GM21423 (cell line): ENCODE measurements around the gene BTBD9.

Experiments
- ATAC-seq: cut with Tn5 transposase; IDR thresholded peaks from one replicate; pipeline ENCODE4 v1.9.1; 2021; ENCODE audit warnings: mild to moderate bottlenecking, moderate library complexity; ENCODE audit not compliant: unreplicated experiment

The BTBD9 gene

DNA sequence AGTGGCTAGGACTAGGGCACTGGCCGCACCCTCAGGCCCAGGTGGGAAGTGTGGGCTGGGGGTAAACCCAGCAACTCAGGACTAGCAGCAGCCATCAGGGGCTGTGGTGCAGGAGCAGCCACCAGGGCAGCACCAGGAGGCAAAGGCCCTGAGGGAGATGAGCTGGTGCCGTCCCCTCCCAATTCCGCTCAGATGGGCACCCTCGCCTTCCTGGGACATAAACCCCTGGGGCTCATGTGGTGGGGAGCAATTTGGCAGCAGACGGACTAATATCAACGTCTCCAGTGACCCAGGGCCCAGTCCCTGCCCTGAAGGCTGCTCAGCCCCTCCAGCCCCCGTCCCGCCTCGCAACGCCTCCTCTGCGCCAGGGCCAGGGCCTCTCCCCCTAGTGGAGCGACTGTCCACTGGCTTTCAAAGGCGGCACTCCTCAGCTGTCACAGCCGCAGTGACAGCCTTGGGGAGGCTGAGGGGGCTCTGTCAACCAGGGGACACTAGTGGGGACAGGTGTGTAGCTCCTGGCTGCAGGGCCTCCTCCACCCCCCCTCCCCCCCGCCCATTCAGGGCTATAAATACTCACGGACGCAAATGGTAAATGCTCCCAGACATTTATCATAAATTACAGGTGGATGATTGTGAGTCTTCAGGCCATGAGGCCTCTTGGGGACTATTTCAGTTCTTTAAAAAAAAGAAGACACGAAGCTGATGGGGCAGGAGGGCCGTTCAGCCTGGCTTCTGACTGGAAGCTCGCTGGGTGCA lies 470.3 kb downstream of the BTBD9 start:
- ATAC-seq = no peak

DNA sequence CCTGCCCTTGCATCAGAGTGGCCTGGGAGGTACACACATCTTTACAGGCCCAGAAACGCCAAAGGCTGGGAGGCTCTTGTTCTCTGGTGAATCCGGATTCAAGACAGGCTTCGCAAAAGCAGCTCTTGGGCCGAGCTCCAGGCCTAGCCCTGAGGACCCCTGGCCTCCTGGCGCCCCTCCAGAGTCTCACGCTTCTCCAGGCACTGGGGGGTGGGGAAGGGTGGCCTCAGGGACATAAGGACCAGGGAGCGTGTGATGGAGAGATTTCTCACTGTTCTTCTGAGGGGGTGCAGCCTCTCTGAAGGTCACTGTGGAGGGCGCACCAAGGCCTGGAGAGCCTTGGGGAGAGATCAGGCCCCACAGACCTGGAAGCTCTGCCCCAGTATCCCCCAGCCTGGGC lies 471.0 kb downstream of the BTBD9 start:
- ATAC-seq = no peak

DNA sequence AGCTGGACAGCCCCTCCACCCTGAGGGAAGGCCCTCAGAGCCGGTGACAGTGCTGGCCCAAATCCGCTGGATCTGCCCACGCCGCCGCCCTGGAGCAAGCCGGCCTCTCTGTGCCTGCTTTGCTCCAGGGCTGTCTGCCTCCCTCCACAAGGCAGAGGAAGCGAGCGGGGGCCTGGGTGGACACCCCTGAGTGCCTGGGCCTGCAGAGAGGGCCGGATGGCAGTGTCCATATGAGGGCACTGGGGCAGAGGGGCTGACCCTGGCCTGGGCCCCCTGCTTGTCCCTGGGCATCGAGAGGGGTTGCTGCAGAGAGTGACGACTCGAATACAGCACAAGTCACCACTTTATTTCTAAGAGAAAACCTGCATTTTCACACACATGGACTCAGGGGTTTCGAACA lies 471.6 kb downstream of the BTBD9 start:
- ATAC-seq = no peak

DNA sequence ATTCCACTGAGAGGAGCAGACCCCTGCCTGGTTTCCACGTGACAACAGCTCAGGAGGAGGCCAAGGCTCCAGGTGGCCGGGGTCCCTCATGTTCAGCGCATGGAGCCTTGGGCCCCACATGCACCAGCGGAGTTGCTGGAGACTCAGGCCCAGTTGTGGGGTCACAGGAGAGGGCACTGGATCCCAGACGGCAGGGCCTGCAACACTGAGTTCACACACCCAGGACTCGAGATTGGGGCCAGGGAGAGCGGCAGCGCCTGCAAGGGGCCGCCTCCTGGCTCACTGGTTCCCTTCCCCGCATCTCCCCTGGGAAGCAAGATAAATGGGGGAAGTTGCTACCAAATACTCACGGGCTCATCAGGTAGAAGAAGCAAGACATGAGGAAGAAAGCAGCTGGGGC lies 472.1 kb downstream of the BTBD9 start:
- no peak for ATAC-seq

DNA sequence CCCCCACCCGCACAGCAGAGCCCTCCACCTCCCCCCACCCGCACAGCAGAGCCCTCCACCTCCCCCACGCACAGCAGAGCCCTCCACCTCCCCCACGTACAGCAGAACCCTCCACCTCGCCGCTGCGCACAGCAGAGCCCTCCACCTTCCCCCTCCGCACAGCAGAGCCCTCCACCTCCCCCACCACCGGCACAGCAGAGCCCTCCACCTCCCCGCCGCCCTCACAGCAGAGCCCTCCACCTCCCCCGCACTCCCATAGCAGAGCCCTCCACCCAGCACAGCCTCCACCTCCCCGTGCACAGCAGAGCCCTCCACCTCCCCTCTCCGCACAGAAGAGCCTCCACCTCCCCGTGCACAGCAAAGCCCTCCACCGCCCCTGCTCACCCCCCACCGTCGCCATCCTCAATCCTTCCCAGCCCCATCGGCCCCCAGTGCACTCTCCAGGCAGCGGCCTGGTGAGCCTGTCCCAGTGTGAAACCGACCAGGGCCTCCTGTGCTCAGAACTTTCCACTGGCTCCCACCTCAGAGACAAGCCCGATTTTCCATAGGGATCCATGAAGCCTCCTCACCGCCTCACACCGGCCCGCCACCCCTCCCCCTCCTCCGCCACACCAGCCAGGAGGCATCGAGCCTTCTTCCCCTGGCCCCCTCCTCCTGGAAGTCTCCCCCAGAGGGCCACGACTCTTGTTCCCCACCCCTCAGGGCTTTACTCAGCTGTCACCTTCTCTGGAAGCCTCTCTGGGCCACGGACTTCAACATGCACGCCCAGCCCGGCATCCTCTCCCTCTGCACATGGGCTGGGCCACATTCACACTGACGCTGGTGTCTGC lies 473.1 kb downstream of the BTBD9 start:
- no peak for ATAC-seq

DNA sequence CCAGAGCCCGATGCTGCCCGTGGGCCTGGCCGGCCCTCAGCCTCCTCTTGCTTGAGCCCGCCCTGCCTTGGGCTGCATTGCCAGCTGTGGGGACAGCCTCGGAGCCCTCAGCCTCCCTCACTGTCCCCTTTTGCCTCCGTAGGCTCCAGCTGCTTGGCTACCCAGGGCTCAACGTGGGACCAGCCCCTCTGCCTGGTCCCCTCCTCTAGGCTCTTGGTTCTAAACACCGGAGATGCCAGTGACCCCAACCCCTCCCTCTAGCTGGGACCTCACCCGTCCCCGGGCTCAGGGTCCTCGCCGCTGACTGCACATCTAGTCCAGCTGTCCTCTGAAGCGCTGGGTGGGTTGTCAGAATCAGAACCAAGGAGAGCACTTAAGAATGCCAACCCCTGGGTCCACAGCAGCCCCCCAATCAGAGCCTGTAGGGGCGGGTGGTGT lies 475.0 kb downstream of the BTBD9 start:
- no peak for ATAC-seq

DNA sequence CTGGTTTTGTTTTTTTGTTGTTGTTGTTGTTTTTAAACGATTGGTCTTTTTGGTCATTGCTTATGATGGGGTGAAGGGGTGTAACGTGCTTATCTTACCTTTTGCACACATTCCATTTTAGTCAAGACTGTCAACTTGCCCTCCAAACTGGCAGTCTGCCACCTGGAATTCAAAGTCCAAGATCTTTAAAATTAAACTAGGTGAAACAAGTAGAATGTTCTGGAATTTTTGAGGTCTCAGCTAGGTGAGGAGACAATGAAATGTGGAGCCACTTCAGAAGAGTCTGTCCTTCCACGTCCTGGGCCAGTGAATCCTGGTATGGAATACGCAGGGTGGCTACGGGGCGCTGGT lies 475.6 kb downstream of the BTBD9 start:
- no peak for ATAC-seq

DNA sequence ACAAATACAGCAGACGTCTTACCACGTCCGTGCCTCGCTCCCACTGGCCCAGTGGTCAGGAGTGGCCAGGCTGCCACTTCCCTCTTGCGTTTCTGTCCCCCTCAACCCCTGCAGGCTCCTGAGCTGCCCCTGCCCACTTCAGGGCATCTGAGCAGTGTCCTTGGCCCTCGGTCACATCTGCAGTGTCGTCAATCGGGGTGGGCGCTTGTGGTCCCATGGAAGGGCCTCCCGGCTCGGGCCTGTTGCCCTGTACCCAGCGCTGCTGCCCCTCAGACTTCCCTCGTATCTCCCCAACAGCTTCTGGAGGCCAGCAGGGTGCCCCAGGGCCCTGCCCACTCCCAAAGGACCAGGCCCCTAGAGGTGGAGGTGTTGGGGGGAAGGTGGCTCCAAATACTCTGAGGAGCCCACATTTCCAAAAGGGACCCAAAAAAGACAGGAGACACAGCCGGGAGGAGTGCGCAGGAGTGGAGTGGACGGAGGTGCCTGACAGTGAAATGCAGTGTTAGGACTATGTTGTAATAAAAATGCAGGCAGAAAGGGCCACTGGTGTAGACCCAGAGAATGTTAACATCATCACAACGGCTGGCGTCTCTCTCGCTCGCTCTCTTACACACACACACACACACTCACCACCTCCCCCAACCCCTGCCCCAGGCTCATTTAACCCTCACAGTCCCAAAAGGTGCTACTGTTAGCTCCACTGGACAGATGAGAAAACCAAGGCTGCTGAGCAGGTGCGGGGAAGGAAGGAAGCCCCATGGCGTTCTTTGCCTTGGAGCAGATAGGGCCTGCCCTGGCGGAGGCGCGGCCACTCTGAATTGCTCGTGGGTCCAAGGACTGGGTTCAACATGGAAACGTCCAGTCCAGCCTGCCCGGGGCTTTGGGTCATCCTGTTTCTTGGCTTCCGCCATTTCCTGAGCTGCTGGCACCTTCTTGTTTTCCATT lies 476.3 kb downstream of the BTBD9 start:
- no peak for ATAC-seq

DNA sequence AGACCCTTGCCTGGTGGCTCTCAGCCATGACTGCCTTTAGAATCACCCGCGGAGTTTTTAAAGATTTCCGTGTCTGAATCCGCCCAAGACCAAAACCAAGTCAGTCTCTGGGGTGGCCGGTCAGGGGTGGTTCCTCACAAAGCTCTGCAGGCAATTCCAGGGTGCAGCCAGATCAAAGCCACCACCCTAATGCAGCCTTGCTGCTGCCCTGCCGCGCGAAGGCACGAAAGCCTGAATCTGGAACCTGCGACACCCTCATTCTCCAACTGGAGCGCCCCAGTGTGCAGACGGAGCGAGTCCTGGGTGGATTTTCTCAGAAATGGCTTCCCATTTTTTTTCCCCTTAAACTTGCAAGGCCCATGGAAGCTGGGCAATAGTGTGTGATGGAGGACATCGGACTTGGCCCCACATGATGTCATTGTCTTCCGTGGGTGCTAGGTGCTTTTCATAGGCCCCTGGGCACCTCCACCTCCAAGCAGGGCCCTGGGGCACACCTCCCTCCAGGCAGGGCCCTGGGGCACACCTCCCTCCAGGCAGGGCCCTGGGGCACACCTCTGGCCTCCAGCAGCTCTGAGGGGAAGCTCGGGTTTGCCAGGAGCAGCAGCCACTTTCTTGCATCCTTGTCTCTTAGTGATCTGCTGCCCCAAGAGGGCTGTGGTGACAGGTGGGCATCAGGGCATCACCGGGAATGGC lies 477.1 kb downstream of the BTBD9 start:
- no peak for ATAC-seq

DNA sequence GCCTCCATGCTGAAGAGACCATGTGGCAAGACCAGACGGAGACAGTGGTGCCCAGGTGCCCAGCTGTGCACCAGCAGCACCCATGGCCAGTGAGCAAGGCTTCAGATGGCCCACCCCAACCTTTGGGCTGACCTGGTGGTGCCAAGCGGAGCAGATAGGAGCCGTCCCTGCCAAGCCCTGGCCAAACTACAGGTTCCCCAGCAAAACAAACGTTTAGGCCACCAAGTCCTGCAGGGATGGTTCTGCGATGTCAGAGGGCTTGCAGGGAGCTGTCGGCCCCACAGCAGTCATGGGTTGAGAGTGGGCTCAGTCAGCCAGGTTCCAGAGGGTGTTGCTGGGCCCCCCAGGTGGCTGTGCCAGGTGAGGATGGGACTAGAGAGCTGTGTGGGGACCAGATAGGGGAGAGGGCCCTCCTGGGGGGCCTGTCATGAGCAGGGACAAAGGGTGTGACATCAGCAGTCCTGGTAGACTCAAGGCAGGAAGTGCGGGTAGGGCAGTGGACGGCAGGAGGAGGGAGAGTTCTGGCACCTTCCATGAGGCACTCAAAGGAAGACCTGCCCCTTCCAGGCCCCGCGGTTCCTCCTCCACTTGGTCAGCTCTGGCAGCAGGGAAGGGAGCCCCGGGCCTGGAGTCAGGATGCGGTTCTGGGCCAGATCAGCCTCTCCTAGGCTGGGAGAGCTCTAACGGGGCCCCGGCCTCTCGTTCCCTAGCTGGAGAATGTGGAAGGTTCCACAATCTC lies 477.8 kb downstream of the BTBD9 start:
- no peak for ATAC-seq

DNA sequence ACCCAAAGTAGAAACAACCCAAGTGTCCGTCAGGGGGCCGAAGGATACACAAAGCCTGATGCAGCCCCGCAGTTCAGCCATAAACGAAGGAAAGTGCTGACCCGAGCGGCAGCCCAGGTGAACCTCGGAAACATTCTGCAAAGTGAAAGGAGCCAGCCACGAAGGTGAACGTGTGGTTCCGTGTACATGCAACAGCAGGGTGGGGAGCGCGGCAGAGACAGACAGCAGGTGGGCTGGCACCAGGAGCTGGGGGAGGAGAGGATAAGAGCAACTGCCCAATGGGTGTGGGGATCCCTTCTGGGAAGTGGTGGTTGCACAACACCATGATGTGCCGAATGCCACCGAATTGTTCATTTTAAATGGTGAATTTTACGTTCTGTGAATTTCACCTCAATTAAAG lies 478.4 kb downstream of the BTBD9 start:
- ATAC-seq = no peak

DNA sequence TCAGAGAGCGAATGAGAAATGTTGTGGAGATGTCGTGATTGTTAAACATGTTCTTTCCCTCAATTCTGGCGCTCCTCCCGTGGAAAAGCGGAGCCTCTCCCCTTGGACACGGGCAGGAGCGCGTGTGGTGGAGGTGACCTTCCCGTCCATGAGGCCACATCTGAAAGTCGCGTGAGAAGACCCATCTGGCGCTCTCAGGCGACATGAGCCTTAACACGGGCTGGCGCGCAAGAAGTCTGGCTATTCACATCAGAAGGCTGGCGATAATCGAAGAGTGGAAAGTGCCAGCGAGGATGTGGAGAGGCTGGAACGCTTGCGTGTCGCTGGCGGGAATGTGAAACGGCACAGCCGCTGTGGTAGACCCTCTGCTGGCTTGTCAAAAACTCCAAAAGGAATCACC lies 478.9 kb downstream of the BTBD9 start:
- no peak for ATAC-seq

DNA sequence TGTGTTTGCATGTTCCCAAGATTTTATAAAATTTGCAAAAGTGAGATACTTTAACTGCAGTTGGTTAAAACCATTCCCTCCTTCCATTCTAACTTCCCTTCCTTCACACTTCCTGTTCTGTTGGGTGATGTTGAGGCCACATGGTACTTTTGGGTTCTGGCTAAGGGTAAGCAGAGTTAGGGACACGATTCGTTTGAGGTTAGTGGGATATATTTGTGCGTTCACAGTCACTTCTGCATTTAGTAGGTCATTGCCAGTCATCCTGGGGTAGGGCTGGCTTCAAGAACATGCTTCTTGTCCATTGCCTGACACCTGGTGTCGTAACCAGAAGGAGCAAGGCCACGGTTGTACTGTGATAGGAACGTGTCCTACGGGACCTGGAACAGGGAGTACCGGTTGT lies 480.1 kb downstream of the BTBD9 start:
- no peak for ATAC-seq

DNA sequence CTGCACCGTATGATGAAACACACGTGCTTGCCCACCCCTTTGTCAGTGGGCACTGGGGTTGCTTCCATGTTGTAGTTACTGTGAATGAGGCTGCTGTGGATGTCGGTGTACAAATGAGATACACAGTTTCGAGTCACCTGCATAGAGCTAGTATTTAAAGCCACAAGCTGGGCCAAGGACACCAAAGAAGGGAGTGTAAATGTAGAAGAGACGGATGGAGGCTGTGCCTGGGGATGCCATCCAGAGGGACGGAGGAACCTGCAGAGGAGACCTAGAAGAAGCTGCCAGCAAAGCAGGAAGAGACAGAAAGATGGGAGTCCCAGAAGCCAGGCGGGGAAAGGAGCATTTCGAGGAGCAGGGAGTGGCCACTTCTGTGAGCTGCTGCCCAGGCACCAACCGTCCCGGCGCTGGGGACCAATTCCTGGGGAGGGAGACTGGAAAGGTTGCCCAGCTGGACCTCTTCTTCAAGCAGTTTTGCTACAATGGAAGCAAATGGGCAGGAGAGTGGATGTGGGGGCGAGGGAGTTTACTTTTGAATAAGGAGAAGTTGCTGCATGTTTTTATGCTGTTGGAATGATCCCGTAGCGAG lies 480.9 kb downstream of the BTBD9 start:
- ATAC-seq = no peak

DNA sequence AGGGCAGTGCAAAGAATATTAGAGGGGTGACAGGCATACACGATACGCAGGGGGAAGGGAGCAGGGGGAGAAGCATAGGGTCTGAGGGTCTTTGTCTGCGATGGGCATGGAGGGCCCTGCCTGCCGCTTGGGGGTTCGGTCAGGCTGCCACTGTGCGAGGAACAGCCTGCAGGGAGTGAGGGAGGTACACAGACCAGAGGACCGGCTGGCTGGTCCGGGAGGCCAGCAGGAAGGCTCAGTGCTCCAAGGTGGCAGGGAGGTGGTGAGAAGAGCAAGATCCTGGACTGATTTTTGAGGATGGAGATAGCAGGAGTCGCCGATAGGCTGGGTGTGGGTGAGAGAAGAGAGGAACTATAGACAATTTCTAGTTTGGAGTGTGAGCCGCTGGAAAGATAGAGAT lies 481.8 kb downstream of the BTBD9 start:
- no peak for ATAC-seq

DNA sequence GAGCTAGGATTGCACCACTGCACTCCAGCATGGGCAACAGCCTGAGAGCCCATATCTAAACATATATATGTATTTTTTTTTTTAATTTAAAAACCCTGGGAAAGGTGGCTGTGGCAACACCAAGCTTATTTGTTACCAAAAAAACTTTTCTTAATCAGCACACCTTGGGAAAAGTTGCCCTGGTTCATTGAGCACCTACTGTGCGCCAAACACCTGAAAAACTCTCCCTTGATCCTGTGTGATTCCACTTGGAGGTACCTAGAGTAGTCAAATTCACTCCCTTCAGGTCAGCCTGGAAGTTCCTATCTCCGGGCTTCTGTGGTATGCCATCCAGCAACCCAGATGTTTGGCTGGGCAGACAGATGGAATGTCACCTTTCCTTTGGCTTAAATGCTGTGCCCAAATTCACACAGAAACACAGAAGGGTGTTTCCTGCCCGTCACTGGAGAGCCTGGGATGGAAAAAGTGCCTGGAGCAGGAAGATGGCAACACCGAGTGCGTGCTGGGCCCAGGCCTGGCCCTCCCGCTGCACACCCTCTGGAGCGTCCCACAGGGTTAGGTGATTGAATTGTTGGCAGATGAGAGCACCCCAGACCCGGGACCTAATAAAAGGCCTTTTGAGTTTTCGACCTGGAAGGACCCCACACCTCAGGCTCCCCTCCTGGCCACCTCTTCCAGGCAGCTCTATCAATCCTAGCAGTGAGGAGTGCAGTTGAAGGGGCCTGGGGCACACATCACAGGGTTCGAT lies 482.7 kb downstream of the BTBD9 start:
- no peak for ATAC-seq

DNA sequence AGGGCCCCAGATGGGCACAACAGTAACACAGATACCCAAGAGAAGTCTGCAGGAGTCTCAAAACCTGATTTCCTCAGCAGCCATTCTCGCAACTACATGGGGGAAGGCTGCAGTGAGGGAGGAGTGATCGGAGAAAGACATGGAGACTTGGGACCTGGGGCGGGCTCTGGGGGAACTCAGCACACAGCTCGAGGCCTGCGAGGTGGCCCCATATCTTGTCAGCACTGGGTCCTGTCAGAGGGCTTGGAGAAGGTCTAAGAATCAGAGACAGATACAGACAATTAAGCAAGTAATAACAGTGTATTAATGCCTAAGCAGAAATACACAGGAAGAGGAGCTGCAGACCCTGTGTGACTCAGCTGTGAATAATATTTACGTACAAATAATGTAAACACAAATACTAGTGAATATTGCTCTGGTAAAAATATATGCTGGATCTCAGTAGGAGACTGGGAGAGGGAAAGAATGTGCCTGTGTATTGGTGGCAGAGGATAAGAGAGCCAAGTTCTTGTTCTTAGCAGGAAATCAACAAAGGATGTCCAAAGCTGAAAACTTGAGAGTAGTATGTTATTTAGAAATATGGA lies 484.0 kb downstream of the BTBD9 start:
- ATAC-seq = no peak

DNA sequence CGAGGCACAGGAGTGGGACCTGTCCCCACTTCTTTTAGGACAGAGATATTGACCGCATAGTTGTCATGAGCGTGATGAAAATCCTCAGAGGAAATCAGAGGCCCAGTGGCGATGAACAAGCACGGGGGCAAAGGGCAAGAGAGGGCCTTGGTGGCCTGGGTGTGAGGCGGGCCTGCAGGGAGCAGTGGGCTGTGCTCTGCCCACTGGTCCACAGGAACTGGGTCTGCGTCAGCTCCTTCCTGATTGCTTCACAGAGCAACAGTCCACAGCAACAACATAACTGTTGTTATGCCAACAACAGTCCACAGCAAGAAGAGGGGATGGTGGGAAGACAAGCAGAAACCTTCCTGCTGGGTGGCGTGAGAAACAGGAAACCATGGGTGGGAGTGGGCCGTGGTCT lies 484.6 kb downstream of the BTBD9 start:
- no peak for ATAC-seq

DNA sequence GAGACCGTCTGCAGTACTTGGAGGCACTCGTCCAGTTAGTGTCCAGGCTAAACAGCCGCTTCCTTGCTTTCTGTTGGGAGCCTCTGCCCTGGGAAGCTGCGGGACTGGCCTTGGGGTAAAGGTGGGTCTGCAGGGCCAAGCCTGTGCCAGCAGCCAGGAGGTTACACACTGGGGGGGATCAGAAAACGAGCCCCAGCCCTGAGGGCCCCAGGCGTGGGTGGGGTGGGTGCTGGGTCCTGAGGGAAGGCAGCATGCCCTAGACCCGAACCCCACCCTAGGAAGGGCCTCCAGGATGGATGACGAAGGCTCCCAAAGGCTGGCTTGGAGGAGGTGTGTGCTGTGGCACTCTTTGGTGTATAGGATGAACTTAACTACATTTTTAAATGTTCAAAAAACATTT lies 485.0 kb downstream of the BTBD9 start:
- no peak for ATAC-seq
